Psoas muscle (tissue), 7 donors: Measurements from ENCODE around the gene GPX7. TPM values are rescaled to one million over a fixed set of nuclear protein-coding genes. Genes with fewer than 3 reads are reported as not detected.

Experiments
- polyA plus RNA-seq, 3 donors: library from polyadenylated mRNA; stranded (reverse); fragments of 200-250 nt; gene quantifications; one replicate each; pipeline ENCODE4 v1.2.3, GENCODE V29; 2013
- total RNA-seq, 4 donors: library from RNA; stranded (reverse); fragmentation: NEBNext Ultra II Directional in 2 of 4; extraction: Animal tissue kit (Norgen Biotek cat#: 25700) in 2 of 4; gene quantifications; one replicate each; pipeline versions ENCODE4 v1.2.1 to v1.2.4, GENCODE V29; 2021 to 2023
- donor health status: healthy with polysubstance abuse.
- donor health status: DM: no; HTN: no; CAD: no; lungs with moderate emphysema.
- donor health status: Bipolar disorder and iron deficiency.
- donor health status: healthy.
- donor health status: DM: no; HTN: no; CAD: no.
- donor health status: DM: no; HTN: no; CAD: no.
- donor health status: DM: yes; HTN: yes; CAD: no.

GPX7 gene
- total and polyA plus RNA-seq, 7 donors, result 3.6 to 12.2 (median 7.9) TPM

Other genes with a start within 250 kb of the GPX7 start
- gene CC2D1B, start 236.2 kb upstream of the GPX7 start, total RNA-seq, result 10 to 100 TPM; 30.3 to 47.8 (median 33.7) TPM
- 10 to 100 TPM; 21.9 to 32.9 (median 27.9) TPM for gene CC2D1B, start 236.2 kb upstream of the GPX7 start, polyA plus RNA-seq
- gene ORC1, start 197.9 kb upstream of the GPX7 start, total RNA-seq, result under 1 TPM; 0.10 to 0.25 (median 0.19) TPM
- gene ORC1, start 197.9 kb upstream of the GPX7 start, polyA plus RNA-seq, result 1 to 10 TPM in 1 of 3 donors, under 1 TPM in 2; 0.17 to 6.0 (median 0.39) TPM
- gene PRPF38A, start 197.8 kb upstream of the GPX7 start, total RNA-seq, result 10 to 100 TPM; 11.6 to 25.6 (median 17.6) TPM
- 10 to 100 TPM in 2 of 3 donors, 1 to 10 TPM in 1; 7.1 to 25.1 (median 16.2) TPM for gene PRPF38A, start 197.8 kb upstream of the GPX7 start, polyA plus RNA-seq
- 10 to 100 TPM; 44.3 to 70.5 (median 54.6) TPM for gene TUT4, start 49.3 kb upstream of the GPX7 start, total RNA-seq
- 10 to 100 TPM; 13.3 to 50.8 (median 38.2) TPM for gene TUT4, start 49.3 kb upstream of the GPX7 start, polyA plus RNA-seq
- gene SHISAL2A, start 30.8 kb downstream of the GPX7 start, total RNA-seq, result 1 to 10 TPM in 1 of 4 donors, under 1 TPM in 3; 0.19 to 1.6 (median 0.45) TPM
- under 1 TPM; 0.13 to 0.44 (median 0.25) TPM for gene SHISAL2A, start 30.8 kb downstream of the GPX7 start, polyA plus RNA-seq
- 10 to 100 TPM; 25.2 to 48.8 (median 38.7) TPM for gene COA7, start 96.0 kb downstream of the GPX7 start, total RNA-seq
- 10 to 100 TPM; 27.4 to 41.8 (median 30.5) TPM for gene COA7, start 96.0 kb downstream of the GPX7 start, polyA plus RNA-seq
- 100 to 1,000 TPM in 2 of 4 donors, 10 to 100 TPM in 2; 72.0 to 152 (median 97.1) TPM for gene ZYG11B, start 124.1 kb downstream of the GPX7 start, total RNA-seq
- gene ZYG11B, start 124.1 kb downstream of the GPX7 start, polyA plus RNA-seq, result 10 to 100 TPM; 11.4 to 91.0 (median 24.4) TPM
- gene ZYG11A, start 240.4 kb downstream of the GPX7 start, total RNA-seq, result under 1 TPM in 1 of 4 donors, not detected in 3; 0.13 TPM
- gene ZYG11A, start 240.4 kb downstream of the GPX7 start, polyA plus RNA-seq, result not detected